Lung microvascular endothelial cell (primary cell): Measurements from ENCODE around the gene CST3. TPM values are rescaled to one million over a fixed set of nuclear protein-coding genes. Genes with fewer than 3 reads are reported as not detected.

ENCODE experiments used
- DNase-seq, 2 donors: peaks; one replicate each; pipeline versions ENCODE4 v3.0.0 to v3.0.0-alpha.2; 2010; ENCODE audit warnings: low read depth in 2 of 2
- total RNA-seq: library from RNA; depleted of rRNA; stranded (reverse); fragments of >200 nt; gene quantifications from 2 replicates; pipeline ENCODE4 v1.2.1, GENCODE V29; 2014

Gene CST3
- total RNA-seq, 1 donor from 2014 or later, result 164 TPM

DNA sequence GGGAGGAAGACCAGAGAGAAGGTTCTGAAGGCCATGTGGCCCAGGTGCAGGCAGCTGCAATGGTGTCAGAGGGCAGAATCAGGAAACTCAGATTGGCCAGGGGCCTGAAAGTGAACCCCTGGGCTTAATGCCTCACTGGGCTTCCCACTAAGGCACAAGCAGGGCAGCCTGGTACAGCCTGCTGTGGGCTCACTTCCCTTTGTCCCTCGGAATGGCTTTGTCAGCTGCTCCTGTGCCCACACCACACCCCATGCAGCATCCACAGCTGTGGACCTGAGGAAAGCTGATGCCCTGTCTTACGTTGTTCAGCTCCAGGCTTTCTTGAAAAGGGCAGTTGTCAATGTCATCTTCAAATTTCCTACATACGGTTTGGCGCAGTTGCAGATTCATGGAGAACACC, 34.4 kb downstream of the CST3 start:
- no peak for DNase-seq

DNA sequence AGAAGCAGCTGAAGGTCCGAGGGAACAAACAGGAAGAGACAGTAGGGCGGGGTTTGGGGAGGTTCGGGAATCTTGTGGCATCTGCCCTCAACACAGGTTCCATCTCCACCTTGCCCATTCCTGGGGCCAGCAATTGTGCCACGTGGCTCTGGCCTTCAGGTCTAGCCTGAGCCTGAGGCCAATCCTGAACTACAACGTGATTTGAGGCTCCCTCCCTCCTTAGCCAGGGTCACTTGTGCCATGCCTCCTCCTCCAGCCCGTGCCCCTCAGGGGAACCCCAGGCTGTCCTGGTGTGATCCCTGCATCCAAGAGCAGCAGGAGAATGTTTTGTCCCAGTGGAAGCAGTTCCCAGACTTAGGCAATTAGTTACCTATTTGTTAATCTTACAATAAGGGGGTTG, 35.1 kb downstream of the CST3 start:
- DNase-seq, result no peak

DNA sequence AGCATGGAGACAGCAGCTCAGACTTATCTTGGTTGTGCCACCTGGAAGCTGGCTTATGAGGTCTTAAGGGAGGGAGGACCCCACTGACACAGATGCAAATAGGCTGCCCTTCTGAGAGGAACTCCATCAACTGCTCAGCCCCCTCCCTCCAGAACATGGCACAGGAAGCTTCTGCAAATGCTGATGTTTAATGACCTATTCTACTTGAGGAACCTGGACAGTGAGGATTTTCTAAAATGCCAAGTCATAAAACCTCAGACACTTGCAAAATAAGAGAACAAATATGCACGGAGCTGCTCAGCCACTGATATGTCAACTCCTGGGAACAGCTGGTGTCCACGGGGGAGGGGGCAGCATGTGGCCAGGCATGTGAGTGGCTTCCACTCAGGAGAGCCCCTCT, 35.5 kb downstream of the CST3 start:
- no peak for DNase-seq

DNA sequence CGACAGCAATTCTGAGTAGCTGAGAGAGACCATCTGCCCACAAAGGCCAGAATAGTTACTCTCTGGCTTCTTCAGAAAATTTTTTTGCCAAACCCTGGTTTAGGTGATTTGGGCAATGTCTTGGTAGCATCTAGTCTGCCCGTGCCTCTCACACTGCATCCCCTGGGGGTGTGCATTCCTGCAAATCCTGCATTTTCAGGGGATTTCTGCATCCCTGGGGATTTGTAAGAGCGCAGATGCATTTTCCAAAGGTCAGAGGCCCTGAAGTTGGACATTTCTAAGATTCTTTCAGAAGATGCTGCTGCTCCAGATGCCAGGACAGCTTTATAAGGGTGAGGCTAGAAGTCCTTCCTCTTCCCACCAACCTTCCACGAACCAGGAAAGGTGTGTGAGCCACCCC, 36.0 kb downstream of the CST3 start:
- no peak for DNase-seq

GRCh38 chr20:23598481-23598880, 39.3 kb downstream of the CST3 start:
- DNase-seq, result no peak

GRCh38 chr20:23596579-23597250, 41.0 kb downstream of the CST3 start:
- no peak for DNase-seq

- DNase-seq, result no peak
Measured at GRCh38 chr20:23595941-23596340, 41.8 kb downstream of the CST3 start.

DNA sequence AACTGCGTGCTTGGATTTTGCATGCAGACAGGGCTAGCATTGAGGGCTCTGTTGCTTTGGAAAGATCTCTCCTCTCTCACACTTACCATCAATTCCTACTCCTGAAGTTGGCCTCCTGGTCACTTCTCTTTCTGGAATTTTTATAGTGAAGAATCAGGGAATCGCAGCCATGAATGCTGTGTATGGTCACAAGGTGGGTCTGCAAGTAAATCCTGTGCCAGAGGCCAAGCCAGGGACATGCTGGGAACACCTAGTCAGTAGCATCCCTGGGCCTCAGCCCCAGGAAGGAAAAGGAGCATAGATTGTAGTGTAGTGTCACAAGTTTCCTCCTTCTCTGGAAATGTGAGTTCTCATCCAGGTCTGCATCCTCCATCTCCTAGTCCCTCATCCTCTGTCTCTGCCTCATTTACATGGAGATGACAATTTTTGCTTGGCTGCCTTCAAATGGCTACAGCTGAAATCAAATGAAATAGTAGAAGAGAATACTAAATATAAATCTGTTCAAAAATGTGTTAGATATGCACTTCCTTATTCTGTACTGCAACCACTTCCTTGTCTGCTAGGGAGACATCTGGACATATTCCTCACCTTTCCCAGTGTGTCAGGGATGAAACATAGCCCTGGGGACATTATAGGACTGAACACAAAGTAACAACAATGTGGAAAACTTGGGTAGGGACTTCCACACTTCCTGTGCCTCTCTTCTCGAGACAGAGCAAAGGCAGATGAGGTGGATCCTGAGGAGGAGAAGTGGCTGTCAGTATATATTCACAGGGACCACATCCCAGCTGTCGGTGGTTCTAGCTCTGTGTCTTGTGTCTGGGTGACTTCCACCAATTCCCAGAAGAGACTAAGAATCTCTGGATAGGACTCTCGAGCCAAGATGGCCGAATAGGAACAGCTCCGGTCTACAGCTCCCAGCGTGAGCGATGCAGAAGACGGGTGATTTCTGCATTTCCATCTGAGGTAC, 49.0 kb downstream of the CST3 start:
- DNase-seq, result no peak

DNA sequence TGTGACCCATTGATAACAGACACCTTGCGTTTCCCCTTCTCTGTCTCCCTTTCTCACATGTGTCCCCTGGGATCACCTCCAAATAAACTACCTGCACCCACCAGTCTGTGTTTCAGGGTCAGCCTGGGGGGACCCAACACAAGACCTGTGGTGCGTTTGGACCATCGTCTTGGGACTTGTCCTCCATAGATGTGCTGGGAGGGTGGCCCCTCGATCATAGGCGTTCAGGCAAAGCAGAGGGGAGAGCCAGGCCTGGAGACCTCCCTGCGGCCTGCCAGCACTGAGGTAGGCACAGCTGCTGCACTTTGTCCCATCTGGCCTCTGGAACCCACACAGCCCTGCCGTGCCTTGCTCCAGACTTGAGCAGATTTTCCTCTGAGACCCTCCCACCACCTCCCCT, 50.1 kb downstream of the CST3 start:
- DNase-seq, result no peak

DNA sequence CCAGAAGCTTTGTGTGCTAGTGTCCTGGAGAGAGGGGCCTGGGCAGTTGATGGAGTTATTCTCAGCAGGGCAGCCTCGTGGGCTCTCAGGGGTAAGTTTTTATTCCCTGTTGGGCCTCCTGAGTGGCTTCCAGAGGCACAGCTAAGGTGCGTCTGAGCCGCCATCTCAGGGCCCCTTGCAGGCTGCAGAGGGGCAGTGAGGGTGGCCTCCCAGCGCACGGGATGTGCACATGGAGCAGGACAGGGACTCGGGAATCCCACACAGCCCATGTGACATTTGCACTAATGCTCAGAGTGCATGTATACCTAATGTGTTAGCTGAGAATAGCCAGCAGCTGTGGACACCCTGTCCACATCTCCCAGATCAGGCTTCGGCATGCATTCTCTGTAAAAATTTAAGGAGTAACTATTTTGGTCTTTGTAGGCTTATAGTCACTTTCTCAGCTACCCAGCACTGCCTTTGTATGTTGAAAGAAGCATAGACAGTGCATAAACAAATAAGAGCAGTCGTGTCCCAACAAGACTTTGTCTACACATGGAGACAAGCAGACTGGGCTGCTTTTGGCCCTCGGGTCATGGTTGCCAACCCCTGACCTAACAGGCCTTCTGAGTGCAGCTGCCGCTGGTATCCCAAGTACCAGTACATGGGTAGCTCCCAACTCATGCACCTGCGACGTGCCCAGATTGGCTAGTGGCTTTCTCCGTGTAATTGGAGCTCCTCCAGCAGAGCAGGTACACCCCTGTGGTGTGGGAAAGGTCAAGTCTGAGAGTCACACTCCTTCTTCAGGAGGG, 50.8 kb downstream of the CST3 start:
- DNase-seq, result no peak

DNA sequence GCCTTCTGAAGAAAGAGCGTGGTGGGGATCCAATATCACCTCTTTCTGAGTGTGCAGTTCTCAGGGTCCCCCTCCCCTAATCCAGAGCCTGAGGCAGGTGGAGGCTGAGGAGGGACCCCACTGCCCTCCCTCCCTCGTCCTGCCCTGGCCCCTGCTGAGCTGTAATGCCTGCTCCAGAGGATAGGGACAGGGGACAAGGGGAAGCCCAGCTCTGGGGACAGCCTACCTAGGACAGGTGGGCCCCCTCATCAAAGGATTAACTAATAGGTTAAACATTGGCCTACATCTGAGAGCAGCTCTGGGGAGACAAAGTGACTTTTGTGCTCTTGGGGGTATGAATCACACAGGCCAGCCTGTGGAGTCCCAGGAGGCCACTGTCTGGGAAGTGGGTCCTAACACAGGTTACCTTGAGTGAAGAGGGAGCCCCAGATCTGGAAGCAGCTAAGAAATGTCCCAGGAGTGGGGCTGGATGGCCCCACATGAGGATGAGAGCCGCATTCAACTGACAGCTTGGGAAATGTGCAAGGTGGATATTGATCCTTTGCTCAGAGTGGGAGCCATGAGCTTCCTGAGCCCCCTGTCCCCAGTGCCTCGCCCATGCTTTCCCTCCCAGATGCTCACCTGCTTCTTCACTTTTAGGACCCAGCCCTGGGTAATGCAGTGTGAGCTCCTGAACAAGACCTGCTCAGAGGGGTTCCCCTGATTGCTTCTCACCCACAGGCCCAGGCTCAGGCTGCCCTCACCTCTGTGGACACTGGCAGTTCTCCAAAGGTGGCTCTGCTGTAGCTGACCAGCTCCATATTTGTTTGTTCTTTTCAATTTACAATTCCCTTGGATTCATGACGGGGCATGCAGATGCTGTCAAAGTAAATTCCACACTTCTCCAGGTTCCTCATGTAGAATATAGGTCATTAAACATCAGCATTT, 51.7 kb downstream of the CST3 start:
- no peak for DNase-seq

DNA sequence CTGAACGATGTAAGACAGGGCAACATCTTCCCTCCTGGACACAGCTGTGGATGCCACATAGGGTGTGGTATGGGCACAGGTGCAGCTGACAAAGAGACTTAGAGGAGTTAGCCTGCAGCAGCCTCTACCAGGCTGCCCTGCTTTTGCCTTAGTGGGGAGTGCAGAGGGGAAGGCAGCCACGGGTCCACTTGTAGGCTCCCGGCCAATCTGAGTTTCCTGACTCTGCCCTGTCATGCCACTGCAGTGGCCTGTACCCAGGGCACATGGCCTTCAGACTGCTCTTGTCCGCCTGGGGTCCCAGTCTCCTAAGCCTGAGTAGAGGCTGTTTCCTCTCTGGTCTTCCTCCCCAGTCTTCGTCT, 52.3 kb downstream of the CST3 start:
- DNase-seq, result no peak

- no peak for DNase-seq
Measured at GRCh38 chr20:23584434-23585199, 53.1 kb downstream of the CST3 start.

Other genes with a start within 250 kb of the CST3 start
- 3.1 and 6.5 TPM in 2 replicates for gene NAPB, start 216.5 kb downstream of the CST3 start, total RNA-seq
- not detected in 2 replicates for gene CSTL1, start 198.3 kb downstream of the CST3 start, total RNA-seq
- not detected in 2 replicates for gene CST11, start 185.1 kb downstream of the CST3 start, total RNA-seq
- not detected in 2 replicates for gene CST8, start 146.8 kb downstream of the CST3 start, total RNA-seq
- gene CST9L, start 69.5 kb downstream of the CST3 start, total RNA-seq, result not detected in 2 replicates
- under 0.01 TPM in 1 of 2 replicates, not detected in the other for gene CST9, start 32.0 kb downstream of the CST3 start, total RNA-seq
- gene CST4, start 51.1 kb upstream of the CST3 start, total RNA-seq, result not detected in 2 replicates
- gene CST1, start 113.0 kb upstream of the CST3 start, total RNA-seq, result not detected in 2 replicates
- not detected in 2 replicates for gene CST2, start 188.8 kb upstream of the CST3 start, total RNA-seq
- gene CST5, start 241.8 kb upstream of the CST3 start, total RNA-seq, result not detected in 2 replicates